Measurements from ENCODE around the gene HOXD8.

The HOXD8 gene

GRCh38 chr2:176090862-176091261, 38.6 kb upstream of the HOXD8 start:
- DNase-seq (ENCODE audit: low read depth in 2 of 2, low spot score in 1 of 2): no peak

GRCh38 chr2:176091329-176092258, 37.9 kb upstream of the HOXD8 start:
- no peak for DNase-seq (ENCODE audit: low read depth in 2 of 2, low spot score in 1 of 2)

GRCh38 chr2:176092270-176093144, 37.0 kb upstream of the HOXD8 start, which contains the start of gene HOXD13:
HOXD13 (plus strand) TSS chr2:176092721; CDS start chr2:176092891, 170 bp downstream.
- DNase-seq (ENCODE audit: low read depth in 2 of 2, low spot score in 1 of 2): no peak

GRCh38 chr2:176093145-176093897, 36.2 kb upstream of the HOXD8 start:
- DNase-seq (ENCODE audit: low read depth in 2 of 2, low spot score in 1 of 2): no peak

- no peak for DNase-seq (ENCODE audit: low read depth in 2 of 2, low spot score in 1 of 2)
Observed at GRCh38 chr2:176093898-176094249, 35.6 kb upstream of the HOXD8 start.

- no peak for DNase-seq (ENCODE audit: low read depth in 2 of 2, low spot score in 1 of 2)
Observed at GRCh38 chr2:176094349-176094748, 35.2 kb upstream of the HOXD8 start.

GRCh38 chr2:176095421-176095820, 34.1 kb upstream of the HOXD8 start:
- DNase-seq (ENCODE audit: low read depth in 2 of 2, low spot score in 1 of 2): no peak

GRCh38 chr2:176096243-176096985, 33.1 kb upstream of the HOXD8 start:
- no peak for DNase-seq (ENCODE audit: low read depth in 2 of 2, low spot score in 1 of 2)

- peak in 1 of 2 donors; percentile 19 for DNase-seq (ENCODE audit: low read depth in 2 of 2, low spot score in 1 of 2)
Observed at GRCh38 chr2:176096986-176097819, 32.3 kb upstream of the HOXD8 start.

- no peak for DNase-seq (ENCODE audit: low read depth in 2 of 2, low spot score in 1 of 2)
Observed at GRCh38 chr2:176097820-176098365, 31.6 kb upstream of the HOXD8 start.

- DNase-seq (ENCODE audit: low read depth in 2 of 2, low spot score in 1 of 2): no peak
Observed at GRCh38 chr2:176098366-176099158, 30.9 kb upstream of the HOXD8 start.

GRCh38 chr2:176099159-176099727, 30.3 kb upstream of the HOXD8 start:
- DNase-seq (ENCODE audit: low read depth in 2 of 2, low spot score in 1 of 2): no peak

- no peak for DNase-seq (ENCODE audit: low read depth in 2 of 2, low spot score in 1 of 2)
Observed at GRCh38 chr2:176099728-176100546, 29.6 kb upstream of the HOXD8 start, which contains the start of gene HOXD12. HOXD12 (plus strand) TSS chr2:176099795; CDS start chr2:176099802, 7 bp downstream.

GRCh38 chr2:176100547-176101140, 28.9 kb upstream of the HOXD8 start:
- no peak for DNase-seq (ENCODE audit: low read depth in 2 of 2, low spot score in 1 of 2)

- DNase-seq (ENCODE audit: low read depth in 2 of 2, low spot score in 1 of 2): no peak
Observed at GRCh38 chr2:176101216-176101830, 28.2 kb upstream of the HOXD8 start.

- DNase-seq (ENCODE audit: low read depth in 2 of 2, low spot score in 1 of 2): no peak
Observed at GRCh38 chr2:176101842-176102241, 27.7 kb upstream of the HOXD8 start.
